H9 (cell line): Measurements from ENCODE around the gene NR1H2. TPM values are rescaled to one million over a fixed set of nuclear protein-coding genes. Genes with fewer than 3 reads are reported as not detected.

Experiments
- DNase-seq: peaks from one replicate; pipeline ENCODE4 v3.0.0-alpha.2; 2017
- H2AFZ ChIP-seq: one replicate; pipeline ENCODE4 v1.6.1; 2013; ENCODE audit warnings: mild to moderate bottlenecking, low read length, control low read depth, moderate library complexity
- H2AK5ac ChIP-seq: 2 replicates; pipeline ENCODE4 v1.6.1; 2013; ENCODE audit warnings: low read length, control low read depth, mixed read lengths; ENCODE audit not compliant: insufficient read length
- H2BK120ac ChIP-seq: one replicate; pipeline ENCODE4 v1.6.1; 2013; ENCODE audit warnings: low read depth, mild to moderate bottlenecking, low read length, control low read depth, inconsistent platforms; ENCODE audit not compliant: poor library complexity, severe bottlenecking
- H2BK12ac ChIP-seq: 2 replicates; pipeline ENCODE4 v1.6.1; 2013; ENCODE audit warnings: low read length, control low read depth, mixed read lengths, low read depth; ENCODE audit not compliant: insufficient read length
- H2BK15ac ChIP-seq: 2 replicates; pipeline ENCODE4 v1.6.1; 2013; ENCODE audit warnings: low read depth, low read length, control low read depth
- H2BK20ac ChIP-seq: one replicate; pipeline ENCODE4 v1.6.1; 2013; ENCODE audit warnings: low read depth, mild to moderate bottlenecking, low read length, control low read depth, inconsistent platforms; ENCODE audit not compliant: poor library complexity, severe bottlenecking
- H2BK5ac ChIP-seq: 2 replicates; pipeline ENCODE4 v1.6.1; 2013; ENCODE audit warnings: low read length, control low read depth, mixed read lengths; ENCODE audit not compliant: insufficient read length
- H3K14ac ChIP-seq: 2 replicates; pipeline ENCODE4 v1.6.1; 2013; ENCODE audit warnings: low read length, control low read depth; ENCODE audit not compliant: insufficient read depth
- H3K18ac ChIP-seq: 2 replicates; pipeline ENCODE4 v1.6.1; 2013; ENCODE audit warnings: low read depth, mild to moderate bottlenecking, mixed read lengths, low read length, control low read depth; ENCODE audit not compliant: insufficient read length
- H3K23ac ChIP-seq: 2 replicates; pipeline ENCODE4 v1.6.1; 2013; ENCODE audit warnings: low read length, control low read depth, mixed read lengths, low read depth; ENCODE audit not compliant: insufficient read length
- H3K23me2 ChIP-seq: 2 replicates; pipeline ENCODE4 v1.6.1; 2013; ENCODE audit warnings: low read depth, mild to moderate bottlenecking, mixed read lengths, low read length, control low read depth; ENCODE audit not compliant: insufficient read length, poor library complexity, severe bottlenecking
- H3K27ac ChIP-seq: 2 replicates; pipeline ENCODE4 v1.5.1; 2013; ENCODE audit warnings: low read length, control low read depth, mixed read lengths, low read depth; ENCODE audit not compliant: insufficient read length
- H3K27me3 ChIP-seq: 2 replicates; pipeline ENCODE4 v1.6.1; 2013; ENCODE audit warnings: low read length, control low read depth, inconsistent platforms; ENCODE audit not compliant: insufficient read depth
- H3K4ac ChIP-seq: 2 replicates; pipeline ENCODE4 v1.6.1; 2013; ENCODE audit warnings: low read depth, mild to moderate bottlenecking, control low read depth, inconsistent platforms, low read length, moderate library complexity
- H3K4me1 ChIP-seq: 2 replicates; pipeline ENCODE4 v1.6.1; 2013; ENCODE audit warnings: low read length, control low read depth, inconsistent platforms; ENCODE audit not compliant: insufficient read depth
- H3K4me2 ChIP-seq: 2 replicates; pipeline ENCODE4 v1.6.1; 2013; ENCODE audit warnings: low read length, control low read depth, mixed read lengths; ENCODE audit not compliant: insufficient read length, insufficient read depth
- H3K56ac ChIP-seq: 2 replicates; pipeline ENCODE4 v1.6.1; 2013; ENCODE audit warnings: low read depth, mild to moderate bottlenecking, mixed read lengths, low read length, control low read depth; ENCODE audit not compliant: insufficient read length
- H3K79me1 ChIP-seq: 2 replicates; pipeline ENCODE4 v1.6.1; 2013; ENCODE audit warnings: low read depth, mild to moderate bottlenecking, moderate library complexity, low read length, control low read depth, inconsistent platforms; ENCODE audit not compliant: insufficient read depth, poor library complexity, severe bottlenecking
- H3K79me2 ChIP-seq: 2 replicates; pipeline ENCODE4 v1.6.1; 2013; ENCODE audit warnings: low read length, control low read depth, inconsistent platforms; ENCODE audit not compliant: insufficient read depth
- H3K9ac ChIP-seq: 2 replicates; pipeline ENCODE4 v1.6.1; 2013; ENCODE audit warnings: low read length, control low read depth, mixed read lengths; ENCODE audit not compliant: insufficient read length; ENCODE audit errors: extremely low read depth
- H3K9me3 ChIP-seq: one replicate; pipeline ENCODE4 v1.6.1; 2013; ENCODE audit warnings: low read depth, low read length, inconsistent platforms; ENCODE audit not compliant: control insufficient read depth
- H3T11ph ChIP-seq: one replicate; pipeline ENCODE4 v1.6.1; 2013; ENCODE audit warnings: mild to moderate bottlenecking, low read length, control low read depth, inconsistent platforms
- H4K20me1 ChIP-seq: one replicate; pipeline ENCODE4 v1.6.1; 2013; ENCODE audit not compliant: control insufficient read depth, insufficient read length, insufficient read depth
- H4K5ac ChIP-seq: 2 replicates; pipeline ENCODE4 v1.6.1; 2013; ENCODE audit warnings: low read depth, mild to moderate bottlenecking, mixed read lengths, low read length, control low read depth; ENCODE audit not compliant: insufficient read length
- H4K8ac ChIP-seq: replicated peaks from 2 replicates; pipeline ENCODE4 v1.6.1; 2013; ENCODE audit warnings: low read length, control low read depth, mixed read lengths, low read depth; ENCODE audit not compliant: insufficient read length
- H4K91ac ChIP-seq: 2 replicates; pipeline ENCODE4 v1.6.1; 2013; ENCODE audit warnings: low read depth, mild to moderate bottlenecking, moderate library complexity, mixed read lengths, low read length, control low read depth; ENCODE audit not compliant: insufficient read length
- H3K27ac Mint-ChIP-seq, 3 experiments: 2 replicates in 2 of 3; 3 replicates in 1 of 3; pipeline ENCODE4 v1.8.0; 2020 to 2021; ENCODE audit warnings: mixed read lengths in 3 of 3, mild to moderate bottlenecking in 1 of 3, moderate library complexity in 1 of 3
- H3K27me3 Mint-ChIP-seq: 2 replicates; pipeline ENCODE4 v1.8.0; 2021; ENCODE audit warnings: low read depth, mild to moderate bottlenecking, moderate library complexity, mixed read lengths
- H3K36me3 Mint-ChIP-seq, 3 experiments: 2 replicates in 2 of 3; 3 replicates in 1 of 3; pipeline ENCODE4 v1.8.0; 2020 to 2021; ENCODE audit warnings: low read depth in 3 of 3, mixed read lengths in 3 of 3; ENCODE audit not compliant: insufficient read depth in 1 of 3
- H3K4me1 Mint-ChIP-seq, 2 experiments: 2 replicates each; pipeline ENCODE4 v1.8.0; 2020; ENCODE audit warnings: mixed read lengths in 2 of 2
- H3K4me3 Mint-ChIP-seq, 2 experiments: 2 replicates in 1 of 2; 3 replicates in 1 of 2; pipeline ENCODE4 v1.8.0; 2020 to 2021; ENCODE audit warnings: mild to moderate bottlenecking in 2 of 2, mixed read lengths in 2 of 2, moderate library complexity in 1 of 2
- H3K9me3 Mint-ChIP-seq, 2 experiments: 2 replicates in 1 of 2; 3 replicates in 1 of 2; pipeline ENCODE4 v1.8.0; 2020; ENCODE audit warnings: mild to moderate bottlenecking in 2 of 2, mixed read lengths in 2 of 2, moderate library complexity in 1 of 2
- CTCF ChIP-seq: fragments of 200-600 bp; sonication (generic); conservative IDR thresholded peaks from 3 replicates; pipeline ENCODE4 v1.8.0; 2021; ENCODE audit warnings: antibody characterized with exemption, mild to moderate bottlenecking
- WGBS: extraction: QIAGEN DNeasy Blood & Tissue Kit; methylation state at CpG from one replicate; pipeline ENCODE4 v1.1.7; 2013; ENCODE audit warnings: missing lambda C conversion rate, low lambda C conversion rate, mixed read lengths; ENCODE audit not compliant: insufficient read length; ENCODE audit errors: extremely low coverage; 5-methylcytosine and 5-hydroxymethylcytosine counted together
- total RNA-seq: library from RNA; stranded (reverse); gene quantifications from 2 replicates; pipeline ENCODE4 v1.2.1, GENCODE V29; 2021

Gene NR1H2
- total RNA-seq, 1 experiment from 2014 or later: 33.2 TPM

- no CpG with 5 or more reads among the region's 11 CpGs for WGBS
These were observed 3.9 kb downstream of the NR1H2 start for GRCh38 chr19:50380137-50380536.

More at GRCh38 chr19:50380137-50380536, 3.9 kb downstream of the NR1H2 start:
- H3K4me2 ChIP-seq: no peak overlapping the region
- Mint-ChIP-seq H3K4me1 (peaks cover 14 to 24% of the 10 kb centered on the region in 2 experiments), H3K9me3 (peaks cover 0 to 4% of the 10 kb centered on the region in 2 experiments; a peak in 2 of 5 replicates), H3K4me3 (peak overlapping the region in 1 of 2 experiments; percentile 35; a peak in 1 of 5 replicates), H3K27ac (no peak overlapping the region), H3K27me3 (peaks cover 2% of the 10 kb centered on the region; the same call in 1 of the 2 replicates), H3K36me3 (peaks cover 30 to 50% (median 45%) of the 10 kb centered on the region in 3 experiments; a peak in 6 of 7 replicates)
- DNase-seq: no peak
- no peak overlapping the region for H2AFZ ChIP-seq
- H4K5ac ChIP-seq: no peak overlapping the region
- H2AK5ac ChIP-seq: no peak overlapping the region
- H4K20me1 ChIP-seq: no peaks in the 10 kb centered on the region
- H2BK15ac ChIP-seq: no peak overlapping the region
- H2BK20ac ChIP-seq: no peak overlapping the region
- no peak overlapping the region for H3K56ac ChIP-seq
- no peak overlapping the region for H2BK5ac ChIP-seq
- no peak overlapping the region for H2BK120ac ChIP-seq
- peaks cover 5% of the 10 kb centered on the region; the same call in 1 of the 2 replicates for H3K79me2 ChIP-seq
- no peak overlapping the region for H4K91ac ChIP-seq
- no peak overlapping the region for H3K9ac ChIP-seq
- H3T11ph ChIP-seq: no peak overlapping the region
- TF ChIP-seq CTCF: no peak
- H3K27me3 ChIP-seq: no peaks in the 10 kb centered on the region
- H3K9me3 ChIP-seq: no peaks in the 10 kb centered on the region
- no peak overlapping the region for H3K18ac ChIP-seq
- no peak overlapping the region for H4K8ac ChIP-seq
- H3K79me1 ChIP-seq: no peaks in the 10 kb centered on the region
- no peak overlapping the region for H3K23ac ChIP-seq
- H2BK12ac ChIP-seq: no peak overlapping the region
- no peak overlapping the region for H3K27ac ChIP-seq
- H3K14ac ChIP-seq: no peak overlapping the region
- no peak overlapping the region for H3K4ac ChIP-seq
- peaks cover 12% of the 10 kb centered on the region for H3K23me2 ChIP-seq
- no peaks in the 10 kb centered on the region for H3K4me1 ChIP-seq
